Suprapubic skin (tissue), 2 donors: ENCODE results near the gene SCUBE3.

Experiments
- EP300 ChIP-seq: sonication (generic); formaldehyde crosslinking; IDR thresholded peaks from one replicate; pipeline ENCODE4 v1.6.1; 2017; ENCODE audit warnings: antibody characterized with exemption
- POLR2A ChIP-seq, 2 donors: fragments of 450-650 bp; IDR thresholded peaks; one replicate each; pipeline ENCODE4 v1.6.1; 2017; ENCODE audit warnings: antibody characterized with exemption in 2 of 2, mild to moderate bottlenecking in 2 of 2, moderate library complexity in 2 of 2

DNA sequence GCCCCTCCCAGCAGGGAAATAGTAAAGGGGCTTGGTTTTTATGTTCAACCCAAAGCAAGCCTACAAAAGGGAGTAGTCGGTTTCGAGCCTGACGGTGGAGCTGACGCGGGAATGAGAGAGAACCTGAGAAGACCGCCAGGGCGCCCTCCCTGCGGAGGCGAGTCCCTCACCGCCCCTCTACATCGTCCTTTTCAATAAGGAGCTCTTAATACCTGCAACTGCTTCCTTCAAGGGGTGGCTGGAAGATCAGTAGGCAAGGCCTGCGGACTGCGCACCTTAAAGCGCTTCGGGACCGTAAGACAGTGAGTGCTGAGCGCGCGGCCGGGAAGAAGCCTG is 45.1 kb downstream of the SCUBE3 start:
- TF ChIP-seq EP300, result no peak
- TF ChIP-seq POLR2A (IDR thresholded peaks at IDR 0.05), result no peak
